ENCODE data around the gene TRAF3IP3.
A peak's percentile ranks its signal among the peaks of the same experiment; 100 is the strongest.

TRAF3IP3 gene

GRCh38 chr1:209800984-209801834 is 45.4 kb downstream of the TRAF3IP3 start:
- DNase-seq (ENCODE audit: low spot score): no peak

- DNase-seq (ENCODE audit: low spot score): no peak
Observed at GRCh38 chr1:209802117-209802779, 46.4 kb downstream of the TRAF3IP3 start.

- DNase-seq (ENCODE audit: low spot score): no peak
Observed at GRCh38 chr1:209802780-209803152, 46.9 kb downstream of the TRAF3IP3 start.

GRCh38 chr1:209803568-209803967 is 47.7 kb downstream of the TRAF3IP3 start:
- no peak for DNase-seq (ENCODE audit: low spot score)

- no peak for DNase-seq (ENCODE audit: low spot score)
Observed at GRCh38 chr1:209805341-209805781, 49.5 kb downstream of the TRAF3IP3 start.

- DNase-seq (ENCODE audit: low spot score): peak; percentile 10
Observed at GRCh38 chr1:209805875-209806760, 50.3 kb downstream of the TRAF3IP3 start, which contains the start of gene IRF6. Gene IRF6, minus strand, starts transcription at chr1:209806142. Its CDS starts 4,729 bp downstream, at chr1:209801413.

- DNase-seq (ENCODE audit: low spot score): no peak
Observed at GRCh38 chr1:209807509-209807908, 51.7 kb downstream of the TRAF3IP3 start.

GRCh38 chr1:209808059-209808581 is 52.3 kb downstream of the TRAF3IP3 start:
- no peak for DNase-seq (ENCODE audit: low spot score)

GRCh38 chr1:209809611-209810010 is 53.8 kb downstream of the TRAF3IP3 start:
- DNase-seq (ENCODE audit: low spot score): no peak

- DNase-seq (ENCODE audit: low spot score): no peak
Observed at GRCh38 chr1:209810783-209811182, 54.9 kb downstream of the TRAF3IP3 start.

- no peak for DNase-seq (ENCODE audit: low spot score)
Observed at GRCh38 chr1:209813902-209814301, 58.0 kb downstream of the TRAF3IP3 start.

GRCh38 chr1:209815490-209815889 is 59.6 kb downstream of the TRAF3IP3 start:
- no peak for DNase-seq (ENCODE audit: low spot score)

- DNase-seq (ENCODE audit: low spot score): no peak
Observed at GRCh38 chr1:209815931-209816341, 60.1 kb downstream of the TRAF3IP3 start.

GRCh38 chr1:209816923-209817322 is 61.1 kb downstream of the TRAF3IP3 start:
- no peak for DNase-seq (ENCODE audit: low spot score)

- no peak for DNase-seq (ENCODE audit: low spot score)
Observed at GRCh38 chr1:209817691-209818090, 61.8 kb downstream of the TRAF3IP3 start.

- no peak for DNase-seq (ENCODE audit: low spot score)
Observed at GRCh38 chr1:209819058-209819457, 63.2 kb downstream of the TRAF3IP3 start.

- DNase-seq (ENCODE audit: low spot score): no peak
Observed at GRCh38 chr1:209820986-209821385, 65.1 kb downstream of the TRAF3IP3 start.

- no peak for DNase-seq (ENCODE audit: low spot score)
Observed at GRCh38 chr1:209822706-209823105, 66.9 kb downstream of the TRAF3IP3 start.

- peak; percentile 56 for DNase-seq (ENCODE audit: low spot score)
Observed at GRCh38 chr1:209823143-209824041, 67.5 kb downstream of the TRAF3IP3 start.

GRCh38 chr1:209825591-209826434 is 70.0 kb downstream of the TRAF3IP3 start:
- no peak for DNase-seq (ENCODE audit: low spot score)
